Posterior cingulate gyrus (tissue), 11 donors: Measurements from ENCODE around the gene SLC35F1.

Experiments
- DNase-seq, 10 donors: peaks; one replicate each; pipeline versions ENCODE4 v3.0.0 to v3.0.0-alpha.2; 2020 to 2021; ENCODE audit warnings: mixed read lengths in 3 of 10
- intact Hi-C: fragments of 100-400 bp; cut with DNase I; formaldehyde crosslinking; loops from one replicate; pipeline ENCODE4 v1.15.1; 2023

The SLC35F1 gene

DNA sequence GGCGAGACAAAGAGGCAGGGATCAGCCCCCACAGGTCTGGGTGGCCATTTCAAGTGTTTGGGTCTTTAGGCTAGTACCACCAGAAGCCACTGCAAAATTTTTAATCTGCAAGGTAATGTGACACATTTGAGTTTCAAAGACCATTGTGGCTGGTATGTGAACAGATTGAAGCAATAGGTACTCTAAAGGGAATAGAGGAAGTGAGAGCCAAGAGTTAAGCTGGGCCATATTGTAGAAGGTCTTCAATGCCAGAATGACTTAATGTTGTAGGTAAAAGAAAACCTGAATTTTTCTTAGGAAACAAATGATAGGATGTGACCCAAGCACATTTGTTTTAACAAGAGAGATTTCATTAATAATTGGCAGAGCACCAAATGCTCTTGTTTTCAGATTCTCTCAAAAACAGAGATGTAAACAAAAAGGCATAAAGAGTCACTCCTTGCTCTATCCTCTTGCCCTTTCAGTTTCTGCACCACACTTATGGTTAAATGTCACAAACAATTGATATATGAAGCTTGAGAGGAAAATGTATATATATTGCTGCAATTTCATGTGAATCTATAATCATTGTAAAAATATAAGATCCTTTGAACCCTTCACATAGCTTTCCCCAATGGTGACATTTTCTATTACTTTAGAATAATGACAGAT, 333.9 kb downstream of the SLC35F1 start:
- no peak for DNase-seq
- intact Hi-C loops = no loop called here

- intact Hi-C loops = no loop called here
- no peak for DNase-seq
Measured at GRCh38 chr6:118246406-118246805, 339.3 kb downstream of the SLC35F1 start.

- no peak for DNase-seq
- intact Hi-C loops = no loop called here
Measured at GRCh38 chr6:118248171-118248570, 341.1 kb downstream of the SLC35F1 start.

DNA sequence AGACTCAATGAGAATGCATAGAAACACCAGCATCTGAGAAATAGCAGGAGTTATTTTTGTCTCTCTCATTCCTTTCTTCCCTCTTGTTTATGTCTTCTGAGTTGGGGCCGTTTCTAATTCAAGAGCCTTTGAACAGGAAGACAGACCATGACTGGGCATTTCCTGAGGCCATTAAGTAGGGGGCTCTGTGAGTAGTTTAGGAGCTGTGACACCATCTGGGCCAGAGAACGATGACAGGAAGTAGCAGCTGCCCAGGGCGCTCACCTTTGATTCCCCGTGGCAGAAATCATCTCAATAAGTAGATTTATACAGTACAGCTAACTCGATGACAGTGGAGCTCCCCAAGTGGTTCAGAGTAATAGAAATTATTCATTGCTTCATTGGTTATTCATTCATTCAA, 342.6 kb downstream of the SLC35F1 start:
- intact Hi-C loops = no loop called here
- DNase-seq = no peak

DNA sequence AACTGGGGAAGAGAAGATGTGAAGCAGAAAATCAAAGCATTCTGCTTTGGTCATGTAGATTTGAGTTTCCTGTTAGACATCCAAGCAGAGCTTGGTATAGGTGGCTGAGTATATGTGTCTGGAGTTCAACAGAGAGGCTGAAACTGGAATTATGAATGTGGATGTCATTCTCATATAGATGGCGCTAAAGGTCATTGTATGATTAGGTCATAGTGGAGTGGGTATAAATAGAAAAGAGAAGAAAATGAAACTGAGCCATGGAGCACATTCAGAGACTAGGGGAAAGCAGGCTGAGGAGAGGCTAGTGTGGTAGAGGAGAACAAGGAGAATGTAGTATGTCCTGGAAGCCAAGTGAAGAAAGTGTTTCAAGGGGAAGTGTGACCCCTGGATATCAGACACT, 345.4 kb downstream of the SLC35F1 start:
- intact Hi-C loops = no loop called here
- no peak for DNase-seq

- DNase-seq = no peak
- intact Hi-C loops = no loop called here
Measured at GRCh38 chr6:118253741-118254140, 346.7 kb downstream of the SLC35F1 start.

DNA sequence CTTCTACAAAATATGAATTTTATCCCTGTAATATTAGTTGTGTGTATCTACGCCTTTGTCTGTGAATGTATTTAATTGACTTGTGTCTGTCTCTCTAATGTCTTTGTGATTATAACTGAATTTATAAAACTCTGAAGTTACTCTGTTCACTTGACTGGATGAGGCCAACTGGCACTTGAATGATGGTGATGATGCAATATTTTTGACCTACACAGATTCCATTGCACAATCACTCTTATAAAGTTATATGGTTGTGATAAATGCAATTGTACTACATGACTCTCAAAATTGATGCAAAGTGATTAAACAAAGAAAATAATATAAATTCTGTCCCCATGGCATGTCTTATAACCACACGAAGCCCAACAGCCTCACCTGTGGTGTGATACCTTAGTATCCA, 353.8 kb downstream of the SLC35F1 start:
- no peak for DNase-seq
- intact Hi-C loops = loop anchor here (5.0 kb wide), 1 partner anchor 284 kb away; no protein-coding TSS in a partner anchor

DNA sequence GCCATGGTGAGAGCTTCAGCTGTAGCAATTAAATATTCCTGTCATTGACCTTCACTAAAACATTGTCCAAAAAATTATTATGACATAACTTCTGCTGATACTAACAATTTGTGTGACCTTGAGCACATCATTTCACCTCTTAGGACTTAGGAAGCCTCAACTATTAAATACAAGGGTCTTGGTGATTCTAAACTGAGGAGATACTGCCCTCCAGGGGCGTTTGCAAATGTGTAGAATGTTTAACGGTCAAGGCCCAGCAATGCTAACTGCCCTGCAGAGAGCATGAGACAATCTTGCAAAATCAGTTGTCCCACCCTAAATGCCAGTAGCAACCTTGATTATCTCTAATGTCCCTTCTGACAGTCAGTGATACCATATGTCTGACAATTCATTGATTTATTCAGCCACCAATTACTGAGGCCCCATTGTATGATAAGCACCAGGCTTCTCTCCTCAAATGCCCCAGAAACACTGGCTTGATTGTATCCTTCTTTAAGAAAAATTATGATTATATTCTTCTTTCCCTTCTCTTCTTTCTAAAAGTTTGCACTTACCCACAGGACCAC, 356.9 kb downstream of the SLC35F1 start:
- DNase-seq = peak in 4 of 10 donors; percentile 29 to 40 (median 34)
- intact Hi-C loops = loop anchor here (5.0 kb wide), 1 partner anchor 287 kb away; no protein-coding TSS in a partner anchor

DNA sequence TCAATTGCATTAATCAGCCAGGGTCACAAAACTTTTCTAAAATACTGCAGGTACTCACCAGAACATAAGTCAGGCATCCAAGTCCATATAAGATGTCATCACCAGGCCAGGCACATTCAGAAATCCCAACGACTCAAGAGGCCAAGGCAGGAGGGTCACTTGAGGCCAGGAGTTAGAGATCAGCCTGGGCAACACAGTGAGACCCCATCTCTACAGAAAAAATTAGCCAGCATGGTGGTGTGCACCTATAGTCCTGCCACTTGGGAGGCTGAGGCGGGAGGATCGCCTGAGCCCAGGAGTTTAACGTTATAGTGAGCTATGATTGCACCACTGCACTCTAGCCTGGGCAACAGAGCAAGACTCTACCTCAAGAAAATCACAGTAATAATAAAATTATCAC, 362.6 kb downstream of the SLC35F1 start:
- no peak for DNase-seq
- intact Hi-C loops = no loop called here

- intact Hi-C loops = no loop called here
- no peak for DNase-seq
Measured at GRCh38 chr6:118277631-118278030, 370.6 kb downstream of the SLC35F1 start.

DNA sequence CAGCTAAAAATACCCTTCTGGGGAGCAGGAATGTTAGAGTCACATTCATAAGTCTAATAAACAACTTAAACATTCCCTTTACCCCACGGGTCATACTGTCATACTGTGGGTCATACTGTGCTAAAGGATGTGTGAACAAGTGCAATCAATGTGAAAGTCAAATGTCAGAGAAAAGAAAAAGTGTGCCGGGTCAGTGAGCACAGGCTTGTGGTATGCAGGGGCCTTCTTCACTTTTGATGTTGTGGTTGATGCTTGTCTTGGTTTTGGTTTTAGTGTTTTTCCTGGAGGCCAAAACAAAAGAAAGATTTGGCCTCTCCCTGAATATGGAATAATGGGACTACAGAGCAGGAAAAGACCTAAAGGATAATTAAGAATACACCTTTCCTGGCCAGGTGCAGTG, 373.1 kb downstream of the SLC35F1 start:
- no peak for DNase-seq

GRCh38 chr6:118281291-118281690, 374.2 kb downstream of the SLC35F1 start:
- intact Hi-C loops = loop anchor here (5.0 to 10.0 kb wide), 2 partner anchors 334 to 496 kb away; no protein-coding TSS in a partner anchor
- DNase-seq = no peak

More for the DNA sequence above, 373.1 kb downstream of the SLC35F1 start:
- intact Hi-C loops = loop anchor here (5.0 to 10.0 kb wide), 2 partner anchors 335 to 497 kb away; no protein-coding TSS in a partner anchor

- intact Hi-C loops = loop anchor here (1.0 to 10.0 kb wide), 3 partner anchors 226 to 494 kb away; no protein-coding TSS in a partner anchor
- DNase-seq = peak in 4 of 10 donors; percentile 13 to 74 (median 38)
Measured at GRCh38 chr6:118283766-118284165, 376.7 kb downstream of the SLC35F1 start.

DNA sequence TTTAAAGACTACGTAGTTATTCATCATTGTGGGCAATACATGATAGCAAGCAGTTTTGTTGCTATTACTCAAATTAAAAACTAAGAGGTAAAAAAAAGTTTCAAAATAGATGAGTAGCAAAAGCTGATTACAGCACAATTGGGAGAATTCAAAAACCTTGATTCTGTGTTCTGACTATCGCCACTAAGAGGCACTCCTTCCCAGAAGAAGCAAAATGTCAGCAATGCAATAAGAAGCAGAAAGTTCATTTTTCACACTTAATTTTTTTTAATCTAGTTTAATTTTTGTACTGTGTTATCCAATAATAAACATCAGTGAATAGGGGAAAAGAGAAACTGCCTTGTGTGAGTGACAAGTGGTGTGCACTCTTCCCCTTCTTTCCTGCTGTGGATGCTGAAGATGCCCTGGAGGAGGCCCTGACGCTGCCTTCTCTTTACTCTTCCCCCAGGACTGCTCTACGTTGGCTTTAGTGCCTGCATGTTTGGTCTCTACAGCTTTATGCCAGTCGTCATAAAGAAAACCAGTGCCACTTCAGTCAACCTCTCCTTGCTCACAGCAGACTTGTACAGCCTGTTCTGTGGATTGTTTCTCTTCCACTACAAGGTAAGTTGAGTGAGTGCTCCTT, 377.8 kb downstream of the SLC35F1 start:
- intact Hi-C loops = loop anchor here (1.0 to 10.0 kb wide), 3 partner anchors 224 to 492 kb away; no protein-coding TSS in a partner anchor

DNA sequence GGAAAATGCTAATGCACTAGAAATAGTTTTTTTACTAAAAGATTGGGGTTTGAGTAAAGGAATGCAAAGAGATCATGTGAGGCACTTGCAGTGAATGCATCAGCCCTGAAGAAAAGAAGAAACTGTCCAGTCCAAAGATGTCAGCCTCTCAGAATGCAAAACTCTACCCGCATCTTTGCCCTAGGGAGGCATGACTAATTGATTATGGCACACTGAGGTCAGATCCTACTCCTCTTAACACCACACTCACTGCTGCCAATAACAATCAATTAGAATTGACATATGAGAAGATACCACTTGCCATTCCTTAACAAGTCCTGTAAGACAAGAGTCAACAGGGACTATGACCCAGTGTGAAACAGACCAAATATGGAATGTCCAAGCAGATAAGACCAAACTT, 378.7 kb downstream of the SLC35F1 start:
- intact Hi-C loops = loop anchor here (10.0 kb wide), 1 partner anchor 329 kb away; no protein-coding TSS in a partner anchor
- DNase-seq = no peak

More for the DNA sequence above, 377.8 kb downstream of the SLC35F1 start:
- no peak for DNase-seq

DNA sequence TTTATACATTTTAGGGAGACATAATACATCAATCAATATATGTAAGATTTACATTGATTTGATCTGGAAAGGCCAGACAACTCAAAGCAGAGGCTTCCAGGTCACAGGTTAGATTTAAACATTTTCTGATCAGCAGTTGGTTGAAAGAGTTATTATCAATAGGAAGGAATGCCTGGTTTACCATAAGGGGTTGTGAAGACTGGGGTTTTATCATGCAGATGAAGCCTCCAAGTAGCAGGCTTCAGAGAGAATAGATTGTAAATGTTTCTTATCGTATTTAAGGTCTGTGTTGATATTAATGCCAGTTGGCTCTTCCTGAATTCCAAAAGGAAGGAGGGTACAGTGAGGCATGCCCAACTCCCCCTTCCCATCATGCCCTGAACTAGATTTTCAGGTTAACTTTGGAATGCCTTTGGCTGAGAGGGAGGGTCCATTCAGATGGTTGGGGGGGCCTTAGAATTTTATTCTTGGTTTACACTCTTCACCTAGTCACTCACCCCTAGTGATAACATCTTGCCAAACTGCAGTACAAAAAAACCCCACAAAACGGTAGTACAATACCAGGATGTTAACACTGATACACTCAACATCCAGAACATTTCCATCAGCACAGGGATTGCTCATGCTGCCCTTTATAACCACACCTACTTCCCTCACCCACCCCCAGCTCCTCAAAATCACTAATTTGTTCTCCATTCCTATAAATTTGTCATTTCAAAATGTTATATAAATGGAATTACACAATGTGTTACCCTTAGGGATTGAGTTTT, 381.5 kb downstream of the SLC35F1 start:
- DNase-seq = no peak
- intact Hi-C loops = loop anchor here (10.0 kb wide), 1 partner anchor 326 kb away; no protein-coding TSS in a partner anchor

DNA sequence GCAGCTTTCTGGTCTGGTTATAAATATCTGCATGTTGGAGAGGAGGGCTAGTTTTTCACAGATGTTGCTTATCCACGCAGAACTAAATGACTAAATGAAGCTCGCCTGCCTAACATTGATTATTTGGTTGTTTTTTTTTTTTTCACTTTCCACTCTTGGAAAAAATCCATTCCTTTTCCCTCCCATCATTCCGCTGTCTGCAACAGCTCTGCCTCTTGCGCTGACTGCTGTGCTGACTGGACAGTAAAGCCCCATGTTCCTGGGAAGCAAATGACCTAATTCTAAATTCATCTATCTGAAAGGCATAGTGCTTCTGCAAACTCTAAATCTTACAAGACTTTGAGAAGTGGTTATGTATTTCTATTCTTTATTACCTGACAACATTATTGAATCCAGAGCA, 385.5 kb downstream of the SLC35F1 start:
- DNase-seq = no peak
- intact Hi-C loops = no loop called here

DNA sequence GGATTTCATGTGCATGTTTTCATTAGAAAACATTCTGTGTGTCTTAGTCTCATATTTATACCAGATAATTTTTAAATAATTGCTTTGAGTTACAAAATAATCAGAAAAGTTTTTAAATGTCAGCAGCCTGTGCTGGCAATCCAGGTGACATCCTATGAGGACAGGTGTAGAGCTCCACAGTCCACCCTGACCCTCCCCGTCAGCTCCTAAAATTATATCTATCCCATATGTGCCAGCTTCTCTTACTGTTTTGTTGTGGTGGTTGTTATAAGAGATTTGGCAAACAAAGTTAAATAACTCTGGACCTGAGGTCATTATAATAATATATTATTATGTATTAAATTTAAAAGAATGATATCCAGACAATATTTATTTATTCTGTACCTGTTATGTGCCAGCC, 387.8 kb downstream of the SLC35F1 start:
- intact Hi-C loops = no loop called here
- DNase-seq = no peak

- intact Hi-C loops = no loop called here
- no peak for DNase-seq
Measured at GRCh38 chr6:118295336-118295735, 388.3 kb downstream of the SLC35F1 start.

- intact Hi-C loops = no loop called here
- no peak for DNase-seq
Measured at GRCh38 chr6:118296129-118296901, 389.3 kb downstream of the SLC35F1 start.
